ENCODE measurements around the gene GNPTG. TPM values are rescaled to one million over a fixed set of nuclear protein-coding genes. Genes with fewer than 3 reads are reported as not detected.

Gene GNPTG
- total RNA-seq, 2 donors from 2014 or later, result 22.6 to 24.4 TPM

- Mint-ChIP-seq H3K4me3 (no peak overlapping the region), H3K4me1 (peaks cover 7% of the 10 kb centered on the region)
- no peak for ATAC-seq (replicated peaks)
These were observed 5.9 kb upstream of the GNPTG start for GRCh38 chr16:1345651-1346421.

GRCh38 chr16:1346422-1347285 lies 5.1 kb upstream of the GNPTG start:
- Mint-ChIP-seq H3K27me3 (no peaks in the 10 kb centered on the region), H3K36me3 (ENCODE audit: low read depth) (peaks cover 11% of the 10 kb centered on the region), H3K9me3 (no peaks in the 10 kb centered on the region), H3K4me3 (no peak overlapping the region), H3K27ac (no peak overlapping the region), H3K4me1 (peaks cover 7% of the 10 kb centered on the region)
- ATAC-seq (replicated peaks), result no peak

More at GRCh38 chr16:1345651-1346421, 5.9 kb upstream of the GNPTG start:
- Mint-ChIP-seq H3K36me3 (ENCODE audit: low read depth) (peaks cover 11% of the 10 kb centered on the region), H3K27me3 (no peaks in the 10 kb centered on the region), H3K27ac (no peak overlapping the region), H3K9me3 (no peaks in the 10 kb centered on the region)

- no peak for ATAC-seq (replicated peaks)
- H3K4me3 Mint-ChIP-seq, result no peak overlapping the region
- no peak overlapping the region for H3K27ac Mint-ChIP-seq
- H3K27me3 Mint-ChIP-seq, result no peaks in the 10 kb centered on the region
- no peaks in the 10 kb centered on the region for H3K9me3 Mint-ChIP-seq
- H3K4me1 Mint-ChIP-seq, result peaks cover 7% of the 10 kb centered on the region
- H3K36me3 Mint-ChIP-seq (ENCODE audit: low read depth), result peaks cover 13% of the 10 kb centered on the region
These were observed 4.4 kb upstream of the GNPTG start for GRCh38 chr16:1347286-1347855.

GRCh38 chr16:1347962-1348361 lies 3.8 kb upstream of the GNPTG start:
- no peak overlapping the region for H3K4me3 Mint-ChIP-seq
- H3K9me3 Mint-ChIP-seq, result no peaks in the 10 kb centered on the region
- H3K4me1 Mint-ChIP-seq, result peaks cover 5% of the 10 kb centered on the region
- no peaks in the 10 kb centered on the region for H3K27me3 Mint-ChIP-seq
- no peak overlapping the region for H3K27ac Mint-ChIP-seq
- H3K36me3 Mint-ChIP-seq (ENCODE audit: low read depth), result peaks cover 18% of the 10 kb centered on the region
- ATAC-seq (replicated peaks), result no peak

GRCh38 chr16:1348441-1348840 lies 3.3 kb upstream of the GNPTG start:
- H3K4me3 Mint-ChIP-seq, result no peak overlapping the region
- no peak overlapping the region for H3K27ac Mint-ChIP-seq
- no peak for ATAC-seq (replicated peaks)

GRCh38 chr16:1348926-1349325 lies 2.8 kb upstream of the GNPTG start:
- no peak for ATAC-seq (replicated peaks)
- peaks cover 8% of the 10 kb centered on the region for H3K4me1 Mint-ChIP-seq
- peaks cover 18% of the 10 kb centered on the region for H3K36me3 Mint-ChIP-seq (ENCODE audit: low read depth)
- no peaks in the 10 kb centered on the region for H3K27me3 Mint-ChIP-seq
- no peak overlapping the region for H3K27ac Mint-ChIP-seq
- no peaks in the 10 kb centered on the region for H3K9me3 Mint-ChIP-seq
- no peak overlapping the region for H3K4me3 Mint-ChIP-seq

More at GRCh38 chr16:1348441-1348840, 3.3 kb upstream of the GNPTG start:
- Mint-ChIP-seq H3K36me3 (ENCODE audit: low read depth) (peaks cover 18% of the 10 kb centered on the region), H3K27me3 (no peaks in the 10 kb centered on the region), H3K4me1 (peaks cover 5% of the 10 kb centered on the region), H3K9me3 (no peaks in the 10 kb centered on the region)

DNA sequence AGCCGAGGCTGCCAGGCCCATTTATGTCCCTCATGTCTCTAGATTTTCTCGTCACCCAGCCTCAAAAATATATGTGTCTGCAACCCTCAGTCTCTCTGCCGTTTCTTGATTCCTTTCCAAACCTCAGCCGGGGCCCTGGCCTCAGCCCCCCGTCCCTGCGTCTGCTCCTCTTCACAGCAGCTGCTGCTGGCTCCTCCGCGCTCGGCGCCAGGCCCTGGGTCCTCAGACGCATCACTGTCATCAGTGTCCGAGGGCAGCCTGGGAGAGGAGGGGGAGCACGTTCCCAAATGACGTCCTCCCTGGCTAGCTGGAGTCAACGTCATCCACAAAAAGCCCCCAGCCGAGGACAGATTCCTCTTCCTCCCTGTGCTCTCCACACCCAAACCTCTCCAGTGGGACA lies 2.4 kb upstream of the GNPTG start:
- peaks cover 18% of the 10 kb centered on the region for H3K36me3 Mint-ChIP-seq (ENCODE audit: low read depth)
- H3K27me3 Mint-ChIP-seq, result no peaks in the 10 kb centered on the region
- no peak for ATAC-seq (replicated peaks)
- H3K27ac Mint-ChIP-seq, result no peak overlapping the region
- H3K4me3 Mint-ChIP-seq, result no peak overlapping the region
- peaks cover 8% of the 10 kb centered on the region for H3K4me1 Mint-ChIP-seq
- H3K9me3 Mint-ChIP-seq, result no peaks in the 10 kb centered on the region

- ATAC-seq (replicated peaks), result no peak
- H3K4me1 Mint-ChIP-seq, result peaks cover 10% of the 10 kb centered on the region
- H3K27me3 Mint-ChIP-seq, result no peaks in the 10 kb centered on the region
- H3K4me3 Mint-ChIP-seq, result peak overlapping the region; percentile 76
- H3K9me3 Mint-ChIP-seq, result no peaks in the 10 kb centered on the region
- H3K27ac Mint-ChIP-seq, result no peak overlapping the region
- H3K36me3 Mint-ChIP-seq (ENCODE audit: low read depth), result peaks cover 18% of the 10 kb centered on the region
These were observed 1.8 kb upstream of the GNPTG start for GRCh38 chr16:1349951-1350350.

- Mint-ChIP-seq H3K27ac (peak overlapping the region; percentile 59), H3K27me3 (no peaks in the 10 kb centered on the region), H3K9me3 (no peaks in the 10 kb centered on the region), H3K36me3 (ENCODE audit: low read depth) (peaks cover 18% of the 10 kb centered on the region), H3K4me3 (peak overlapping the region; percentile 76), H3K4me1 (peaks cover 15% of the 10 kb centered on the region)
- ATAC-seq (replicated peaks), result no peak
These were observed 1.0 kb upstream of the GNPTG start for GRCh38 chr16:1350691-1351090.

DNA sequence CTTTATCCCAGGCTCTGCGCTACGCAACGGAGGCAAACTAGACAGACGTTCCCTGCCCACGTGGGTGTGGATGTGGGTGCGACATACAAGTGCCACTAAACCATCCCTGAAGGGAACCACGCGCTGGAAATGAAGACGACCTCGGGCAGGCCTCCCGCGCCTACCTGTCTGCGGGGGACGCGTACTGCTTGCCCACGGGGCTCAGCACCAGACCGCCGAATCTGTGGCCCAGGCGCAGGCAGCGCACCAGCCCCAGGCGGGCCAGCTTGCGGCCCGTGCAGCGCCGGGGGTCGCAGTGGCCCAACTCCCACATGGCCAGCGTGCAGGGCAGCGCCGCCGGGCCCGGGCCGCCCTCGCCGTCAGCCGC lies 533 bp upstream of the GNPTG start:
- Mint-ChIP-seq H3K27ac (peak overlapping the region; percentile 59), H3K36me3 (ENCODE audit: low read depth) (peaks cover 18% of the 10 kb centered on the region), H3K27me3 (no peaks in the 10 kb centered on the region), H3K4me3 (peak overlapping the region; percentile 76), H3K9me3 (no peaks in the 10 kb centered on the region), H3K4me1 (peaks cover 15% of the 10 kb centered on the region)
- peak; percentile 19 for ATAC-seq (replicated peaks)

- no peak for ATAC-seq (replicated peaks)
- H3K9me3 Mint-ChIP-seq, result no peaks in the 10 kb centered on the region
- no peaks in the 10 kb centered on the region for H3K27me3 Mint-ChIP-seq
- no peak overlapping the region for H3K4me3 Mint-ChIP-seq
- H3K27ac Mint-ChIP-seq, result peak overlapping the region; percentile 25
- H3K36me3 Mint-ChIP-seq (ENCODE audit: low read depth), result peaks cover 25% of the 10 kb centered on the region
- H3K4me1 Mint-ChIP-seq, result peaks cover 15% of the 10 kb centered on the region
These were observed 3.2 kb downstream of the GNPTG start for GRCh38 chr16:1354815-1355540.

DNA sequence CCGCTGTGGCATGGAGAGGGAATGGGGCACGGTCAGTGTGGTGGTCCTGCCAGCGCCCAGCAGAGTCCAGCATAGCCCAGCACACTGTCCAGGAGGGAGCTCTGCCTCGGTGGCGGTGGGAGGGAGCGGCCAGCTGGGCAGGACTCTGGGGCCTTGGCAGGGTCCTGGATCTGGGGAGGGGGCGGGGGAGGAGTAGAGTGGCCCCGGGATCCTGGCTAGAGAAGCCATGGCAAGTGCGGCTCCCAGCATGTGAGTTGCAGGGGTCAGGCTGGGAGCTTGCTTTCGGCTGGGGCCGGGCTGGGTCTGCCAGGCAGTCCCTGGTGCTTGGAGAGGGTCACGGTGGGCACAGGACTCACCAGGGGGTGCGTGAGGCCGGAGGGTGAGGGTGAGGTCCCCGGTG lies 3.9 kb downstream of the GNPTG start:
- Mint-ChIP-seq H3K4me1 (peaks cover 15% of the 10 kb centered on the region), H3K27me3 (no peaks in the 10 kb centered on the region), H3K27ac (no peak overlapping the region), H3K9me3 (no peaks in the 10 kb centered on the region), H3K36me3 (ENCODE audit: low read depth) (peaks cover 24% of the 10 kb centered on the region), H3K4me3 (no peak overlapping the region)
- no peak for ATAC-seq (replicated peaks)

GRCh38 chr16:1356061-1356900 lies 4.5 kb downstream of the GNPTG start:
- no peak overlapping the region for H3K4me3 Mint-ChIP-seq
- no peak overlapping the region for H3K27ac Mint-ChIP-seq
- no peaks in the 10 kb centered on the region for H3K27me3 Mint-ChIP-seq
- H3K9me3 Mint-ChIP-seq, result no peaks in the 10 kb centered on the region
- peaks cover 15% of the 10 kb centered on the region for H3K4me1 Mint-ChIP-seq
- peaks cover 24% of the 10 kb centered on the region for H3K36me3 Mint-ChIP-seq (ENCODE audit: low read depth)
- no peak for ATAC-seq (replicated peaks)
